GM20000 (cell line): ENCODE measurements around the gene RAD50.
"Not testable (repeated sequence)": the region's sequence is repeated elsewhere in the genome, so short reads cannot be mapped to it uniquely, and the experiment has no call there.

Source experiments
- DNase-seq: peaks from one replicate; pipeline ENCODE4 v3.0.0; 2012; ENCODE audit warnings: low spot score
- TF ChIP-seq, protein P1 (sequence below): IDR thresholded peaks from 2 replicates; pipeline ENCODE4 v1.5.1; 2012; ENCODE audit warnings: mild to moderate bottlenecking, control low read depth; ENCODE audit errors: extremely low read depth, missing control alignments

The RAD50 gene

DNA sequence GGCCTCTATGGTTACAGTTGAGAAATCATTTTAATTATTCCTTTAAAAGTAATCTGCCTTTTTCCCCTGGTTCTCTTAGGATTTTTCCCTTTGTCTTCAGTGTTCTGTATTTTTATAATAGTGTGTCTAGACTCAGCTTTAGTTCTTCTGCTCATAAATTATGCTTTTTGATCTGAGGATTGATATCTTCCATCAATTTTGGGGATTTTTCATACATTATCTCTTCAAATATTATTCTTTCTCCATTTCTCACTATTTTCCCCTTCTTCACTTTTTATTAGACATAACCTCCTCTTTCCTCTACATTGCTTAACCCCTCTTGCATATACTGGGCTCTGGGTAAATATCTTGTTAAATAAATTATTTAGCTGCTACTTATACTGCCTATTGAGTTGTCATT, 64.9 kb downstream of the RAD50 start:
- TF ChIP-seq, protein P1, sequence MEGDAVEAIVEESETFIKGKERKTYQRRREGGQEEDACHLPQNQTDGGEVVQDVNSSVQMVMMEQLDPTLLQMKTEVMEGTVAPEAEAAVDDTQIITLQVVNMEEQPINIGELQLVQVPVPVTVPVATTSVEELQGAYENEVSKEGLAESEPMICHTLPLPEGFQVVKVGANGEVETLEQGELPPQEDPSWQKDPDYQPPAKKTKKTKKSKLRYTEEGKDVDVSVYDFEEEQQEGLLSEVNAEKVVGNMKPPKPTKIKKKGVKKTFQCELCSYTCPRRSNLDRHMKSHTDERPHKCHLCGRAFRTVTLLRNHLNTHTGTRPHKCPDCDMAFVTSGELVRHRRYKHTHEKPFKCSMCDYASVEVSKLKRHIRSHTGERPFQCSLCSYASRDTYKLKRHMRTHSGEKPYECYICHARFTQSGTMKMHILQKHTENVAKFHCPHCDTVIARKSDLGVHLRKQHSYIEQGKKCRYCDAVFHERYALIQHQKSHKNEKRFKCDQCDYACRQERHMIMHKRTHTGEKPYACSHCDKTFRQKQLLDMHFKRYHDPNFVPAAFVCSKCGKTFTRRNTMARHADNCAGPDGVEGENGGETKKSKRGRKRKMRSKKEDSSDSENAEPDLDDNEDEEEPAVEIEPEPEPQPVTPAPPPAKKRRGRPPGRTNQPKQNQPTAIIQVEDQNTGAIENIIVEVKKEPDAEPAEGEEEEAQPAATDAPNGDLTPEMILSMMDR, result no peak
- DNase-seq, result no peak

DNA sequence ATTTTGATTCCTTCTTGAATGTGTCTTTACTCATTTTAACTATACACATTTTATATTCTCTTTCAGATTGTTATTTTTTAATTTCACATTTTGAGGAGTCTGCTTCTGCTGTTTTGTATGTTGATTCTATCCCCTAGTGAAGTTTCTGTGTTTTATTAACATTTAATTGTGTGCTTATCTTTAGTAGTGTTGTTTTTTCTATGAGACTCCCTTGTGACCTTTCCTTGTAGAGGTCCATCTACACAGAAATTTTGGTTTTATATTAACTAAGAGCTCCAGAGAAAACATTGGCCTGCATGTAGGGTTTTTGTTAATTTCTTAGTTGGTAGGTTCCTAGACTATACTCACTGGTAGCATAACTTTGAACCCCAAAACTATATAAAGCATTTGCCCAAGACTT, 65.8 kb downstream of the RAD50 start:
- TF ChIP-seq, protein P1, result no peak
- DNase-seq, result no peak

DNA sequence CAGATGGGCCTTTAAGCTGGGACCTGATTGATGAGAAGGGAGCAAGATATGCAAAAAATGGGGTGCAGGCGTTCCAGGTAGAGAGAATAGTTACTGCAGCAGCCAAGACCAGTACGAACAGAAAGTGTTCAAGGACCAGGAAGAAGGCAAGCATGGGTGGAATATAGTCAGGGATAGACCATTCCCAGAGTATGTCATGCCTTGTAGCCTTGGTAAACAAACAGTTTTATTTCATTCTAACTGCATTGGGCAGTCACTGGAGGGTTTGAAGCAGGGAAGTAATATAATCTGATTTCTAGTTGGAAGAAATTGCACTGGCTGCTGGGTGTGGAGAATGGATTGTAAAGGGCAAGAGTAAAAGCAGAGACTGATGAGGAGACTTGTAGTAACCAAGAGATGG, 70.7 kb downstream of the RAD50 start:
- TF ChIP-seq, protein P1, result no peak
- no peak for DNase-seq

DNA sequence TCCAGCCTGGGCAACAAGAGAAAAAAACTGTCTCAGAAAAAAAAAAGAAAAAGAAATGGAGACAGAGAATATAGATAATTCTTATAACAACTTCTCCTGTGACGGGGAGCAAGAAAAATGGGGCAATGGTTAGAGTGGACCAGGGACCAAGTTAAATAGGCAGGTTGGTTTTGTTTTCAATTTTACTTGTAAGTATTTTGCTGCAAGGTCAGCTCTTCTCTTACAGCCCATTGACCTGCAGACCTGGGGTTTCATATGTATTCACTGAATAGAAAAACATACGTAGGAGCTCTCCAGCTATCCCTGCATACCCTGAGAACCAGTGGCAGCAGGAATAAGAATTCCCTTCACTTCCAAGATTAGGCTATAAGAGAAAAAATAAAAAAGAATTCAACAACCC, 72.0 kb downstream of the RAD50 start:
- DNase-seq, result peak; percentile 36
- TF ChIP-seq, protein P1, result no peak

DNA sequence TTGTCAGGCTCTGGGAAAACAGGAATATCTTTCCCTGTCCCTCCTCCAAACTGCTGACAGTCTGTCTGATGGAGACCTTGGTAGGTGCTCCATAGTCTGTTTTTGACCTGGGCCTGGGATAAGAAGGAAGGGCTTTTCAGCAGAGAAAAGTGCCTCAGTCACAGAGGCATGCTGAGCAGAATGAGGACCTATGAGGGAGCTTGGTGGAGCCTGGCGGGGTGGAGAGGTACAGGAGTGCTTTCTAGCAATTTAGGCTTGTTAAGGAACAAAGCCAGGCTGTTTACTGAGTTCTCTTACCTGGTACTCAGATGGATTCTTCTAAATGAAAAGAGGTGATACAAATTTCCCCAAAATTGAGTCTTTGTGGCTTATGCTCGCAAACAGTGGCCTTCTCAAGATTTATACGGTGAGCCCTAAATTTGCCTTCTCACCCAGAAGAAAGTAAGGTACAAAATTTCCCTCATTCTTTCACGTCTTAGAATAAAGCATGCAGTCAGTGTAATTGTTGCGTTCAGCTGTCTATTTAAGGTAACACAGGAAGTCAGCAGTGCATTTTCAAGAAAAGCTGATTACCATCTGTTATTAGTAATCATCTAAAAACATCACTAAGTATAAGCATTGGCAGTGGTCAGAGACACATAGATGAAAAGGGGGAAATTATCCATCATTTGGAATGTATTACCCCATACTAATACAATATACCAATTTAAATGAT, 72.6 kb downstream of the RAD50 start:
- TF ChIP-seq, protein P1, result no peak
- DNase-seq, result peak; percentile 55

DNA sequence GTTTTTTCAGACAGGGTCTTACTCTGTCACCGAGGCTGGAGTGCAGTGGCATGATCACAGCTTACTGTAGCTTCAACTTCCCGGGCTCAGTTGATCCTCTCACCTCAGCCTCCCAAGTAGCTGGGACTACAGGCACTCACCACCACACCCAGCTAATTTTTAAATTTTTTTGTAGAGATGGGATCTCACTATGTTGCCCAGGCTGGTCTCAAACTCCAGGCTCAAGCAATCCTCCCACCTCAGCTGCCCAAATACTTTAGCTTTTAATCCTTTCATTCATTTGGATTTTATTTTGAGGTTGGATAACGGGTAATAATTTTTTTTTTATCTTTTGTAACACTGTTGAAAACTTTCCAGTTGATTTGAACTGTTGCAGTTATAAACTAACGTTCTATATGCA, 76.8 kb downstream of the RAD50 start:
- not testable (repeated sequence) for DNase-seq

DNA sequence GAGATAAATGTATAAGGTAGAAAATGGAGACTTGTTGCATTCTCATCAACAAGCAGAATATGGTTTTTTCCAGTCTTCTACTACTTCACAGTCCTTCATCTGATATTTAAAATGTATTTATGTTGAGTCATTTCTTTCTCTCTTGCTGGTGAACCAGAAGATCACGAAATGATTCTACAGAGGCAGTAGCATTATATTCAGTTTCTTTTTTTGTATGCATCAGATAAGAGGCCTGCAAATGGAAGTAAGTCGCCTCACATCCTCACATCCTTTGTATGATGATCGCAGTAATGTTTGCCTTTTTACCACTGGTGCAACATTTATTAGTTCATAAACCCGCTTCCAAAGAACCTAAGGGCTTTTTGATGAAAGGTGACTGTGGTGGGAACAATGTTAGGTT, 79.1 kb downstream of the RAD50 start:
- peak; percentile 46 for DNase-seq
- TF ChIP-seq, protein P1, result no peak

DNA sequence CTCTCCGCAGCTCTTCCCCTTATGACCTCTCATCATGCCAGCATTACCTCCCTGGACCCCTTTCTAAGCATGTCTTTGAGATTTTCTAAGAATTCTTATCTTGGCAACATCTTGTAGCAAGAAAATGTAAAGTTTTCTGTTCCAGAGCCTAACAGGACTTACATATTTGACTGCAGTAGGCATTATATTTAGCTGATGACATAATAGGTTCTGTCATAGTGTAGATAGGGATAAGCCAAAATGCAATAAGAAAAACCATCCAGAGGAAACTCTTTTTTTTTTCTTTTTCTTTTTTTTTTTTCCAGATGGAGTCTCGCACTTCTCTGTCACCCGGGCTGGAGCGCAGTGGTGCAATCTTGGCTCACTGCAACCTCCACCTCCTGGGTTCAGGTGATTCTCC, 80.5 kb downstream of the RAD50 start:
- DNase-seq, result no peak
- TF ChIP-seq, protein P1, result no peak
